DND-41 (cell line): ENCODE measurements around the gene C11orf52.
A peak's percentile ranks its signal among the peaks of the same experiment; 100 is the strongest.

Experiments
- ATAC-seq: fragments of 200-7000 bp; cut with Tn5 transposase; 3 replicates; pipeline ENCODE4 v1.9.1; 2021; ENCODE audit warnings: low read depth; ENCODE audit not compliant: insufficient read depth
- DNase-seq: peaks from one replicate; pipeline ENCODE4 v3.0.0-alpha.2; 2020
- H2AFZ ChIP-seq: 2 replicates; pipeline ENCODE4 v1.6.0; 2012; ENCODE audit warnings: low read depth, low read length
- H3K27ac ChIP-seq: 2 replicates; pipeline ENCODE4 v1.5.1; 2012; ENCODE audit warnings: low read length, inconsistent platforms
- H3K27me3 ChIP-seq: fragments of 200-600 bp; sonication (generic); 2 replicates; pipeline ENCODE4 v1.6.0; 2012; ENCODE audit warnings: low read length, mild to moderate bottlenecking, inconsistent platforms; ENCODE audit not compliant: insufficient read depth, poor library complexity
- H3K36me3 ChIP-seq: 2 replicates; pipeline ENCODE4 v1.5.1; 2012; ENCODE audit warnings: low read length, inconsistent platforms; ENCODE audit not compliant: insufficient read depth
- H3K4me1 ChIP-seq: 2 replicates; pipeline ENCODE4 v1.5.1; 2012; ENCODE audit warnings: mild to moderate bottlenecking, low read length; ENCODE audit not compliant: insufficient read depth
- H3K4me2 ChIP-seq: 2 replicates; pipeline ENCODE4 v1.6.0; 2012; ENCODE audit warnings: mild to moderate bottlenecking, moderate library complexity, low read length, inconsistent platforms; ENCODE audit not compliant: insufficient read depth
- H3K4me3 ChIP-seq, 2 experiments: fragments of 200-600 bp in 1 of 2; shearing (Covaris generic) in 1 of 2; 2 replicates each; pipeline ENCODE4 v1.5.1; 2012 to 2016; ENCODE audit warnings: inconsistent platforms in 2 of 2, low read length in 2 of 2, mild to moderate bottlenecking in 2 of 2, low read depth in 1 of 2, moderate library complexity in 1 of 2
- H3K79me2 ChIP-seq: 2 replicates; pipeline ENCODE4 v1.6.0; 2012; ENCODE audit warnings: low read length, inconsistent platforms; ENCODE audit not compliant: insufficient read depth
- H3K9ac ChIP-seq: 2 replicates; pipeline ENCODE4 v1.6.0; 2012; ENCODE audit warnings: low read depth, mild to moderate bottlenecking, inconsistent platforms, low read length, moderate library complexity
- H3K9me3 ChIP-seq: 2 replicates; pipeline ENCODE4 v1.5.1; 2012; ENCODE audit warnings: low read length, moderate library complexity, mild to moderate bottlenecking, inconsistent platforms; ENCODE audit not compliant: insufficient read depth, severe bottlenecking
- H4K20me1 ChIP-seq: 2 replicates; pipeline ENCODE4 v1.6.0; 2012; ENCODE audit warnings: low read length; ENCODE audit not compliant: insufficient read depth
- EZH2 ChIP-seq: IDR thresholded peaks from 3 replicates; pipeline ENCODE4 v1.6.1; 2012; ENCODE audit warnings: borderline replicate concordance, low read depth, mild to moderate bottlenecking, moderate library complexity, low read length, inconsistent platforms; ENCODE audit not compliant: severe bottlenecking
- TF ChIP-seq, protein P1 (sequence below): IDR thresholded peaks from 2 replicates; pipeline ENCODE4 v1.5.1; 2012; ENCODE audit warnings: borderline replicate concordance, low read length, moderate library complexity, mild to moderate bottlenecking; ENCODE audit not compliant: poor library complexity, severe bottlenecking; ENCODE audit errors: extremely low read depth

Gene C11orf52

DNA sequence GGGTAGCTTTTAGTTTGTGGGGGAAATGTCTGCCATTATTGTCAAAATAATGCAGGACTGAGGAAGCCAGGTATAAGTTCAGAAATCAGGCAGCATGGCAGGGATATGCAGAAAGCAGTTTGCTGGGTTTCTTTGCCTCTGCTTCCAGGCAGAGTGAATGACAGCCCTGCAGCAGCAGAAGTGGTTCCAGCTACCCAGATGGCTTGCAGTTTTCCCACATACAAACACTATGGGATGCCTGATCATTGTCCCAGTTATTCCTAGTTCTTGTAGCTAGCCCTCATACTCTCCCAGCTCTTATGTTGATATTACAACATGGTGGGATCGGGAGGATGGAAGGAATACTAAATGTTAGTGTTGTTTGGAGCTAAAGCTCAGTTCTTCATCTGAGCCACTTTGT lies 15.6 kb downstream of the C11orf52 start:
- no peaks in the 10 kb centered on the region for H3K27me3 ChIP-seq
- no peak for ATAC-seq
- H2AFZ ChIP-seq = no peak overlapping the region
- no peak overlapping the region for H3K27ac ChIP-seq
- no peaks in the 10 kb centered on the region for H3K79me2 ChIP-seq
- H3K9ac ChIP-seq = no peak overlapping the region
- H3K4me1 ChIP-seq = peaks cover 35% of the 10 kb centered on the region
- H3K4me2 ChIP-seq = no peak overlapping the region
- H3K36me3 ChIP-seq = no peaks in the 10 kb centered on the region
- H3K4me3 ChIP-seq = no peak overlapping the region
- H3K9me3 ChIP-seq = no peaks in the 10 kb centered on the region
- TF ChIP-seq EZH2 = no peak
- H4K20me1 ChIP-seq = no peaks in the 10 kb centered on the region
- no peak for DNase-seq

DNA sequence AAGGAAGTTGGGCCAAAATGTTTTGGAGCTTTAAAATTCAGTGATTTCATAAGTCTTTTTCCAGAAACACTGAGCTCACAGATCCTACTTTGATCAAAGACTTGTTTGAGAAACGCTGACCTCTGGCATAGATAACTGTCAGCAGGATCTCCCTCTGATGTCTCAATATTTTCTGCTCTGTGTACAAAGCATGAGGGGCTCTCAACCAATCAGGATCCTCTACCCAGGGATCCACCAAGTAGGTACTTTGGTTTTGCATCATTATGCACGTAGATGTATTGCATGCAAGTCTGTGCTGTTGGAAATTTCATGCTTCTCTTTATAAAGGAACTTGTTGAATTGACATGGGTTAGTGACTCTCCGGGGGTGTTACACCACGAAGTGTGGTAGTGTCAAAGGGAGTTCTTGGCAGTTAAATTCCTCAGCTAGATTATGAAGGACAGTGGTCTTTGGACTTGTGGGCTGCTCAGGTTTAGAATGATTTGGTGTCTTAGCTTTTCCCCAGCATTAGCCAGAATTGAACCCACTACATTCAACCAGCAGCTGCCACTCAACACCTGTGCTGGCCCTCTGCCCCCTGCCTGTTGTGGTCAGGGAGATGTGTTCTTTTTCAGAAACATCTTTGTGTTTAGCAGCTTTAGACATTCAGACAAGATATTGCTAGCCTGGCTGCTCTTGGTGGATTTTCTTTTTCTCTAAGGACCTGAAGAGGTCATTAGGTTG lies 16.8 kb downstream of the C11orf52 start:
- H4K20me1 ChIP-seq = no peaks in the 10 kb centered on the region

GRCh38 chr11:111936040-111936540 lies 17.4 kb downstream of the C11orf52 start:
- H3K36me3 ChIP-seq = no peaks in the 10 kb centered on the region
- no peaks in the 10 kb centered on the region for H3K27me3 ChIP-seq
- H3K4me1 ChIP-seq = peaks cover 35% of the 10 kb centered on the region
- peak overlapping the region; percentile 91 for H3K4me2 ChIP-seq
- H4K20me1 ChIP-seq = no peaks in the 10 kb centered on the region
- H2AFZ ChIP-seq = peak overlapping the region; percentile 92
- H3K79me2 ChIP-seq = no peaks in the 10 kb centered on the region
- H3K9ac ChIP-seq = peak overlapping the region; percentile 64
- ATAC-seq (no peak), DNase-seq (no peak)
- no peaks in the 10 kb centered on the region for H3K9me3 ChIP-seq
- H3K27ac ChIP-seq = no peak overlapping the region
- no peak for TF ChIP-seq EZH2
- TF ChIP-seq, protein P1, sequence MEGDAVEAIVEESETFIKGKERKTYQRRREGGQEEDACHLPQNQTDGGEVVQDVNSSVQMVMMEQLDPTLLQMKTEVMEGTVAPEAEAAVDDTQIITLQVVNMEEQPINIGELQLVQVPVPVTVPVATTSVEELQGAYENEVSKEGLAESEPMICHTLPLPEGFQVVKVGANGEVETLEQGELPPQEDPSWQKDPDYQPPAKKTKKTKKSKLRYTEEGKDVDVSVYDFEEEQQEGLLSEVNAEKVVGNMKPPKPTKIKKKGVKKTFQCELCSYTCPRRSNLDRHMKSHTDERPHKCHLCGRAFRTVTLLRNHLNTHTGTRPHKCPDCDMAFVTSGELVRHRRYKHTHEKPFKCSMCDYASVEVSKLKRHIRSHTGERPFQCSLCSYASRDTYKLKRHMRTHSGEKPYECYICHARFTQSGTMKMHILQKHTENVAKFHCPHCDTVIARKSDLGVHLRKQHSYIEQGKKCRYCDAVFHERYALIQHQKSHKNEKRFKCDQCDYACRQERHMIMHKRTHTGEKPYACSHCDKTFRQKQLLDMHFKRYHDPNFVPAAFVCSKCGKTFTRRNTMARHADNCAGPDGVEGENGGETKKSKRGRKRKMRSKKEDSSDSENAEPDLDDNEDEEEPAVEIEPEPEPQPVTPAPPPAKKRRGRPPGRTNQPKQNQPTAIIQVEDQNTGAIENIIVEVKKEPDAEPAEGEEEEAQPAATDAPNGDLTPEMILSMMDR = no peak
- peak overlapping the region; percentile 37 to 74; a peak in 3 of 4 replicates for H3K4me3 ChIP-seq

More for the DNA sequence above, 16.8 kb downstream of the C11orf52 start:
- no peak for DNase-seq
- TF ChIP-seq, protein P1 = no peak
- TF ChIP-seq EZH2 = no peak
- Histone ChIP-seq H3K4me1 (peaks cover 35% of the 10 kb centered on the region), H2AFZ (peak overlapping the region; percentile 92), H3K9me3 (no peaks in the 10 kb centered on the region), H3K9ac (peak overlapping the region; percentile 64; the same call in 1 of the 2 replicates), H3K79me2 (no peaks in the 10 kb centered on the region), H3K27ac (no peak overlapping the region), H3K36me3 (no peaks in the 10 kb centered on the region), H3K4me2 (peak overlapping the region; percentile 91; the same call in 1 of the 2 replicates), H3K27me3 (no peaks in the 10 kb centered on the region), H3K4me3 (peak overlapping the region in 1 of 2 experiments; percentile 74; a peak in 1 of 4 replicates)
- no peak for ATAC-seq

- ATAC-seq = no peak
- no peak overlapping the region for H3K27ac ChIP-seq
- peaks cover 28% of the 10 kb centered on the region for H3K4me1 ChIP-seq
- H3K27me3 ChIP-seq = no peaks in the 10 kb centered on the region
- H3K4me2 ChIP-seq = peak overlapping the region; percentile 91
- no peak for DNase-seq
- no peaks in the 10 kb centered on the region for H3K36me3 ChIP-seq
- H2AFZ ChIP-seq = peak overlapping the region; percentile 92
- no peaks in the 10 kb centered on the region for H3K79me2 ChIP-seq
- H3K4me3 ChIP-seq = peak overlapping the region in 1 of 2 experiments; percentile 74; a peak in 2 of 4 replicates
- H3K9me3 ChIP-seq = no peaks in the 10 kb centered on the region
- peak overlapping the region; percentile 64; the same call in 1 of the 2 replicates for H3K9ac ChIP-seq
- H4K20me1 ChIP-seq = no peaks in the 10 kb centered on the region
- TF ChIP-seq EZH2 = no peak
Observed at GRCh38 chr11:111937461-111937769, 18.7 kb downstream of the C11orf52 start.
